Measurements from ENCODE around the gene BBX. TPM values are rescaled to one million over a fixed set of nuclear protein-coding genes. Genes with fewer than 3 reads are reported as not detected.
A peak's percentile ranks its signal among the peaks of the same experiment; 100 is the strongest.

BBX gene
- total RNA-seq, 1 donor from 2014 or later: 141 TPM

- DNase-seq (ENCODE audit: low read depth): no peak
These were observed 131.5 kb downstream of the BBX start for GRCh38 chr3:107654218-107654617.

GRCh38 chr3:107657971-107658370, 135.2 kb downstream of the BBX start:
- peak; percentile 57 for DNase-seq (ENCODE audit: low read depth)

GRCh38 chr3:107660306-107660976, 137.7 kb downstream of the BBX start:
- DNase-seq (ENCODE audit: low read depth): peak; percentile 53

GRCh38 chr3:107661447-107662123, 138.8 kb downstream of the BBX start:
- DNase-seq (ENCODE audit: low read depth): no peak

GRCh38 chr3:107662124-107662507, 139.4 kb downstream of the BBX start:
- no peak for DNase-seq (ENCODE audit: low read depth)

- no peak for DNase-seq (ENCODE audit: low read depth)
These were observed 139.8 kb downstream of the BBX start for GRCh38 chr3:107662586-107662985.

- DNase-seq (ENCODE audit: low read depth): no peak
These were observed 140.5 kb downstream of the BBX start for GRCh38 chr3:107663266-107663665.

GRCh38 chr3:107664614-107665013, 141.9 kb downstream of the BBX start:
- no peak for DNase-seq (ENCODE audit: low read depth)

- no peak for DNase-seq (ENCODE audit: low read depth)
These were observed 142.6 kb downstream of the BBX start for GRCh38 chr3:107665351-107665750.

- no peak for DNase-seq (ENCODE audit: low read depth)
These were observed 144.1 kb downstream of the BBX start for GRCh38 chr3:107666853-107667252.

- no peak for DNase-seq (ENCODE audit: low read depth)
These were observed 145.7 kb downstream of the BBX start for GRCh38 chr3:107668416-107668815.

GRCh38 chr3:107668963-107669362, 146.2 kb downstream of the BBX start:
- no peak for DNase-seq (ENCODE audit: low read depth)

GRCh38 chr3:107669669-107670068, 146.9 kb downstream of the BBX start:
- DNase-seq (ENCODE audit: low read depth): no peak

- no peak for DNase-seq (ENCODE audit: low read depth)
These were observed 148.2 kb downstream of the BBX start for GRCh38 chr3:107670986-107671385.

- peak; percentile 70 for DNase-seq (ENCODE audit: low read depth)
These were observed 151.6 kb downstream of the BBX start for GRCh38 chr3:107674371-107674770.

- DNase-seq (ENCODE audit: low read depth): no peak
These were observed 152.6 kb downstream of the BBX start for GRCh38 chr3:107675233-107675900.

GRCh38 chr3:107676469-107677309, 153.9 kb downstream of the BBX start:
- DNase-seq (ENCODE audit: low read depth): peak; percentile 65

GRCh38 chr3:107679921-107680320, 157.2 kb downstream of the BBX start:
- no peak for DNase-seq (ENCODE audit: low read depth)

GRCh38 chr3:107680698-107681097, 157.9 kb downstream of the BBX start:
- DNase-seq (ENCODE audit: low read depth): peak; percentile 41

- no peak for DNase-seq (ENCODE audit: low read depth)
These were observed 158.6 kb downstream of the BBX start for GRCh38 chr3:107681396-107681795.

GRCh38 chr3:107682580-107682979, 159.8 kb downstream of the BBX start:
- DNase-seq (ENCODE audit: low read depth): no peak

- no peak for DNase-seq (ENCODE audit: low read depth)
These were observed 160.7 kb downstream of the BBX start for GRCh38 chr3:107683447-107683846.

All from renal cortical epithelial cell (primary cell).